Measurements from ENCODE around the gene EPM2A.

The EPM2A gene

GRCh38 chr6:145721144-145721543 lies 14.2 kb downstream of the EPM2A start:
- FAIRE-seq (no peak), DNase-seq (ENCODE audit: insufficient read length, low spot score) (no peak)
- TF ChIP-seq CTCF (IDR thresholded peaks at IDR 0.05; ENCODE audit: insufficient read depth, missing control alignments), result no peak

GRCh38 chr6:145715426-145715825 lies 19.9 kb downstream of the EPM2A start:
- TF ChIP-seq CTCF (IDR thresholded peaks at IDR 0.05; ENCODE audit: insufficient read depth, missing control alignments), result no peak
- DNase-seq (ENCODE audit: insufficient read length, low spot score) (no peak), FAIRE-seq (no peak)

- DNase-seq (ENCODE audit: insufficient read length, low spot score) (no peak), FAIRE-seq (no peak)
- TF ChIP-seq CTCF (IDR thresholded peaks at IDR 0.05; ENCODE audit: insufficient read depth, missing control alignments), result no peak
Observed at GRCh38 chr6:145714731-145715130, 20.6 kb downstream of the EPM2A start.

GRCh38 chr6:145713773-145714172 lies 21.5 kb downstream of the EPM2A start:
- FAIRE-seq (no peak), DNase-seq (ENCODE audit: insufficient read length, low spot score) (no peak)
- TF ChIP-seq CTCF (IDR thresholded peaks at IDR 0.05; ENCODE audit: insufficient read depth, missing control alignments), result no peak

GRCh38 chr6:145711372-145711771 lies 23.9 kb downstream of the EPM2A start:
- FAIRE-seq, result no peak
- no peak for TF ChIP-seq CTCF (IDR thresholded peaks at IDR 0.05; ENCODE audit: insufficient read depth, missing control alignments)
- DNase-seq (ENCODE audit: insufficient read length, low spot score), result no peak

GRCh38 chr6:145707397-145707796 lies 27.9 kb downstream of the EPM2A start:
- TF ChIP-seq CTCF (IDR thresholded peaks at IDR 0.05; ENCODE audit: insufficient read depth, missing control alignments), result no peak
- DNase-seq (ENCODE audit: insufficient read length, low spot score), result no peak
- no peak for FAIRE-seq

- DNase-seq (ENCODE audit: insufficient read length, low spot score), result no peak
- no peak for TF ChIP-seq CTCF (IDR thresholded peaks at IDR 0.05; ENCODE audit: insufficient read depth, missing control alignments)
- FAIRE-seq, result no peak
Observed at GRCh38 chr6:145705561-145705960, 29.8 kb downstream of the EPM2A start.
